ENCODE data around the gene ZNF615.
A peak's percentile ranks its signal among the peaks of the same experiment; 100 is the strongest.

ZNF615 gene

GRCh38 chr19:51944798-51945552 lies 63.0 kb downstream of the ZNF615 start:
- ChIA-PET CTCF (no interaction called here), POLR2A (no interaction called here)
- Histone ChIP-seq H3K9me3 (ENCODE audit: control extremely low read depth in 1 of 5, control insufficient read depth in 4 of 5, insufficient read depth in 2 of 5, low read depth in 1 of 5, low read length in 4 of 5) (peaks cover 35 to 97% (median 80%) of the 10 kb centered on the region in 5 experiments), H3K27ac (ENCODE audit: insufficient read depth in 1 of 2, low read depth in 1 of 2, low read length in 2 of 2, poor library complexity in 1 of 2, severe bottlenecking in 2 of 2) (no peak overlapping the region), H3K4me3 (ENCODE audit: control insufficient read depth in 1 of 7, extremely low read depth in 1 of 7, insufficient read depth in 4 of 7, low read depth in 2 of 7, low read length in 6 of 7) (peak overlapping the region in 2 of 7 experiments; percentile 4 to 38), H3K36me3 (ENCODE audit: control insufficient read depth in 4 of 4, insufficient read depth in 4 of 4, low read length in 3 of 4) (peaks cover 39 to 57% (median 52%) of the 10 kb centered on the region in 4 experiments), H3K4me1 (ENCODE audit: control extremely low read depth in 1 of 4, control insufficient read depth in 4 of 4, insufficient read depth in 4 of 4, low read length in 3 of 4) (peaks cover 0 to 2% (median 0%) of the 10 kb centered on the region in 4 experiments), H3K27me3 (replicated peaks in 2 of 5; ENCODE audit: control insufficient read depth in 4 of 5, insufficient read depth in 5 of 5, low read length in 4 of 5) (peaks cover 0 to 3% (median 0%) of the 10 kb centered on the region in 5 experiments)
- no peak for DNase-seq
- WGBS (ENCODE audit: insufficient coverage) = 100% methylated on average over 6 of the region's 7 CpGs

Data from common myeloid progenitor, CD34-positive (primary cell).